MV-4-11 (cell line): ENCODE data around the gene DMD.
A peak's percentile ranks its signal among the peaks of the same experiment; 100 is the strongest.

Experiments
- DNase-seq: peaks from one replicate; lab custom pipeline; 2025; lab: John Stamatoyannopoulos, UW

Gene DMD

GRCh38 chrX:31117266-31117665 lies 2094.1 kb downstream of the DMD start:
- DNase-seq = no peak

- no peak for DNase-seq
These were observed 2096.0 kb downstream of the DMD start for GRCh38 chrX:31115398-31115797.

- no peak for DNase-seq
These were observed 2096.5 kb downstream of the DMD start for GRCh38 chrX:31114858-31115257.

- no peak for DNase-seq
These were observed 2098.9 kb downstream of the DMD start for GRCh38 chrX:31112226-31112999.

GRCh38 chrX:31110657-31111056 lies 2100.7 kb downstream of the DMD start:
- DNase-seq = no peak

- peak; percentile 22 for DNase-seq
These were observed 2111.7 kb downstream of the DMD start for GRCh38 chrX:31099536-31100090.

- no peak for DNase-seq
These were observed 2113.3 kb downstream of the DMD start for GRCh38 chrX:31098079-31098478.

- no peak for DNase-seq
These were observed 2117.7 kb downstream of the DMD start for GRCh38 chrX:31093639-31093975.

GRCh38 chrX:31092970-31093638 lies 2118.2 kb downstream of the DMD start:
- DNase-seq = no peak

- DNase-seq = no peak
These were observed 2118.9 kb downstream of the DMD start for GRCh38 chrX:31092476-31092875.

GRCh38 chrX:31091819-31092218 lies 2119.5 kb downstream of the DMD start:
- no peak for DNase-seq

GRCh38 chrX:31074522-31074921 lies 2136.8 kb downstream of the DMD start:
- DNase-seq = no peak

- DNase-seq = no peak
These were observed 2139.6 kb downstream of the DMD start, which contains the start of gene FTHL17 for GRCh38 chrX:31071725-31072124. Gene FTHL17 (minus strand): TSS chrX:31072041. CDS start chrX:31071953, 88 bp downstream.

GRCh38 chrX:31071262-31071661 lies 2140.1 kb downstream of the DMD start:
- no peak for DNase-seq

- DNase-seq = no peak
These were observed 2141.3 kb downstream of the DMD start for GRCh38 chrX:31070057-31070468.
